Measurements from ENCODE around the gene IGFN1. TPM values are rescaled to one million over a fixed set of nuclear protein-coding genes. Genes with fewer than 3 reads are reported as not detected.

Gene IGFN1
- total RNA-seq, 3 donors from 2014 or later (not counting 1 experiment from before 2014, with no cell fraction given) = not detected

DNA sequence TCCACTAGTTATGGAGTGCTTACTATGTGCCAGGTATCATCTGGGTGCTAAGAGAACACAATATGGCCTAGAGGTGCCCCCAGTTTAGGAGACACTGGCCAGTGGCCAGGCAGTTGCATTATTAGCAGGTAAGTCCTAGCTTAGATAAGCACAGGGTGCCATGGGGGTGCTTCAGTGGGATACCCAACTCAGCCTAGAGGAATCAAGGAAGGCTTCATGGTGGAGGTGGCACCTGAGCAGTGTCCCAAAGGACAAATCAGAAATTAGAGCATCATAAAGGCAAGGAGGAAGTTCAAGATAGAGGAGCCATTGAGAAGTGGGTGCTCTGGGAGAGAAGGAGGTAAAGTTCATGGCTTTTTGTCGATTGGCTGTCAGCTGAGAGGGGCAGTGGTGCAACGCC, 60.8 kb downstream of the IGFN1 start:
- ATAC-seq (no peak), DNase-seq (no peak)
- TF ChIP-seq, protein P1, sequence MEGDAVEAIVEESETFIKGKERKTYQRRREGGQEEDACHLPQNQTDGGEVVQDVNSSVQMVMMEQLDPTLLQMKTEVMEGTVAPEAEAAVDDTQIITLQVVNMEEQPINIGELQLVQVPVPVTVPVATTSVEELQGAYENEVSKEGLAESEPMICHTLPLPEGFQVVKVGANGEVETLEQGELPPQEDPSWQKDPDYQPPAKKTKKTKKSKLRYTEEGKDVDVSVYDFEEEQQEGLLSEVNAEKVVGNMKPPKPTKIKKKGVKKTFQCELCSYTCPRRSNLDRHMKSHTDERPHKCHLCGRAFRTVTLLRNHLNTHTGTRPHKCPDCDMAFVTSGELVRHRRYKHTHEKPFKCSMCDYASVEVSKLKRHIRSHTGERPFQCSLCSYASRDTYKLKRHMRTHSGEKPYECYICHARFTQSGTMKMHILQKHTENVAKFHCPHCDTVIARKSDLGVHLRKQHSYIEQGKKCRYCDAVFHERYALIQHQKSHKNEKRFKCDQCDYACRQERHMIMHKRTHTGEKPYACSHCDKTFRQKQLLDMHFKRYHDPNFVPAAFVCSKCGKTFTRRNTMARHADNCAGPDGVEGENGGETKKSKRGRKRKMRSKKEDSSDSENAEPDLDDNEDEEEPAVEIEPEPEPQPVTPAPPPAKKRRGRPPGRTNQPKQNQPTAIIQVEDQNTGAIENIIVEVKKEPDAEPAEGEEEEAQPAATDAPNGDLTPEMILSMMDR (IDR thresholded peaks at IDR 0.05) = no peak
- no peak overlapping the region for H3K27ac ChIP-seq (ENCODE audit: low read length)
- 85% methylated on average over 2 of the region's 2 CpGs for WGBS (ENCODE audit: insufficient coverage)
- H3K4me3 ChIP-seq (ENCODE audit: low read length) = no peak overlapping the region
- intact Hi-C loops (cut with micrococcal nuclease) = no loop called here
- Mint-ChIP-seq H3K27ac (no peak overlapping the region), H3K27me3 (ENCODE audit: low read depth in 2 of 2) (peaks cover 0 to 4% of the 10 kb centered on the region in 2 donors), H3K4me1 (no peaks in the 10 kb centered on the region), H3K36me3 (no peaks in the 10 kb centered on the region), H3K4me3 (no peak overlapping the region), H3K9me3 (no peaks in the 10 kb centered on the region)
- no peaks in the 10 kb centered on the region for H3K27me3 ChIP-seq (ENCODE audit: control insufficient read depth, insufficient read depth, low read length)
- no peaks in the 10 kb centered on the region for H3K9me3 ChIP-seq (ENCODE audit: control insufficient read depth, insufficient read depth, low read length)
- H3K36me3 ChIP-seq (ENCODE audit: control insufficient read depth, insufficient read depth, low read length) = no peaks in the 10 kb centered on the region
- H3K4me1 ChIP-seq (ENCODE audit: control insufficient read depth, insufficient read depth, low read length) = no peaks in the 10 kb centered on the region

DNA sequence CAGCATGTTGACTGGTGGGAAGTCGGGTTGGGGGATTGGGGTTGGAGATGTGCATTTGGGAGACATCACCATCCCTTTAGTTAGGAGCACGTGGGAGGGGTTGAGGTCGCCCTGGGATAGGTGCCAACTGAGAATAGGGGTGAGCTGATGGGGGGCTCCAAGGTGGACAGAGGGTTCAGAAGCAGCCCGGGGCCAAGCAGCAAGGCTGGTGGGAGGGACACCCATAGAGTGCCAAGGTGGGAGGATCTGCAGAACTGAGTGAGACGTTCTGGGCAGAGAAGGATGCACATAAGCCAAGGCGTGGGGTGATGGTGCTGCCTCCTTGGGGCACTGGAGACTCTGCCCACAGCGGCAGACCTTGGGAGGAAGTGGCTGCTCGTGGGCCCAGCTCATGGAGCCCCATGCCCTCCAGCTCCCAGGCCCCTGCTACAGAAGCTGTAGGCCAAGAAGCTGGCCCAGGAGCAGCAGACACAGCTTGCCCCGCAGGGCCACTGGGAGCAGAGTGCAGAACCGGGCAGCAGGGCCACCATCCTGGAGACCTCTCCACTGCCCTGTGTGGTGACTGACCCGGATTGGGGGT, 61.3 kb downstream of the IGFN1 start:
- Mint-ChIP-seq H3K4me1 (no peaks in the 10 kb centered on the region), H3K27me3 (ENCODE audit: low read depth in 2 of 2) (peaks cover 0 to 4% of the 10 kb centered on the region in 2 donors), H3K36me3 (no peaks in the 10 kb centered on the region), H3K4me3 (no peak overlapping the region), H3K9me3 (no peaks in the 10 kb centered on the region), H3K27ac (no peak overlapping the region)
- Histone ChIP-seq H3K27ac (ENCODE audit: low read length) (no peak overlapping the region), H3K4me3 (ENCODE audit: low read length) (no peak overlapping the region), H3K9me3 (ENCODE audit: control insufficient read depth, insufficient read depth, low read length) (no peaks in the 10 kb centered on the region), H3K36me3 (ENCODE audit: control insufficient read depth, insufficient read depth, low read length) (no peaks in the 10 kb centered on the region), H3K27me3 (ENCODE audit: control insufficient read depth, insufficient read depth, low read length) (no peaks in the 10 kb centered on the region), H3K4me1 (ENCODE audit: control insufficient read depth, insufficient read depth, low read length) (no peaks in the 10 kb centered on the region)
- ATAC-seq (no peak), DNase-seq (peak in 1 of 2 donors; percentile 7)
- WGBS (ENCODE audit: insufficient coverage) = 68% methylated on average over 11 of the region's 11 CpGs
- TF ChIP-seq, protein P1 (IDR thresholded peaks at IDR 0.05) = no peak
- intact Hi-C loops (cut with micrococcal nuclease) = no loop called here

DNA sequence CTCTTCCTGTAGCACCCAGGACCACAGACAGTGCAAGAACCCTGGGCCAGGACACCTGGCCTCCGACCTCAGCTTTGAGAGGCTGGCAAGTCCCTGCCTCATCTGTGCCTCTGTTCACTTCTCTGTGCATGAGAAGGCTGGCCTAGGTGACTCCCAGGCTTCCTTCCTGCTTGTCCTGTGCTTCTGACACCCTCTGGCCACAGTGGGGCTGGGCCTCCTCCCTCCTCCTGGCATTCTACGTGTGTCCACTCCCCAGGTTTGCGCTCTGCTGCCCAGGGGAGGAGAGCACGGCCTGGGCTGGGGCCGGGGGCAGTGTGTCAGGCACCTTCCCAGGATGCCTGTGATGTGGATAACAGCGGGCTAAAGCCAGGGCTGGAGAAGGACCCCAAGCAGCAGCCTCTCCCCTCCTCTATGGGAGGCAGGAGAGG, 62.3 kb downstream of the IGFN1 start:
- no peaks in the 10 kb centered on the region for H3K9me3 ChIP-seq (ENCODE audit: control insufficient read depth, insufficient read depth, low read length)
- no peaks in the 10 kb centered on the region for H3K27me3 ChIP-seq (ENCODE audit: control insufficient read depth, insufficient read depth, low read length)
- 73% methylated on average over 6 of the region's 6 CpGs for WGBS (ENCODE audit: insufficient coverage)
- intact Hi-C loops (cut with micrococcal nuclease) = no loop called here
- TF ChIP-seq, protein P1 (IDR thresholded peaks at IDR 0.05) = no peak
- Mint-ChIP-seq H3K36me3 (no peaks in the 10 kb centered on the region), H3K9me3 (no peaks in the 10 kb centered on the region), H3K27me3 (ENCODE audit: low read depth in 2 of 2) (peaks cover 0 to 4% of the 10 kb centered on the region in 2 donors), H3K4me1 (no peaks in the 10 kb centered on the region), H3K4me3 (no peak overlapping the region), H3K27ac (no peak overlapping the region)
- DNase-seq (peak in 1 of 2 donors; percentile 4), ATAC-seq (no peak)
- H3K36me3 ChIP-seq (ENCODE audit: control insufficient read depth, insufficient read depth, low read length) = no peaks in the 10 kb centered on the region
- no peaks in the 10 kb centered on the region for H3K4me1 ChIP-seq (ENCODE audit: control insufficient read depth, insufficient read depth, low read length)
- H3K4me3 ChIP-seq (ENCODE audit: low read length) = no peak overlapping the region
- no peak overlapping the region for H3K27ac ChIP-seq (ENCODE audit: low read length)

DNA sequence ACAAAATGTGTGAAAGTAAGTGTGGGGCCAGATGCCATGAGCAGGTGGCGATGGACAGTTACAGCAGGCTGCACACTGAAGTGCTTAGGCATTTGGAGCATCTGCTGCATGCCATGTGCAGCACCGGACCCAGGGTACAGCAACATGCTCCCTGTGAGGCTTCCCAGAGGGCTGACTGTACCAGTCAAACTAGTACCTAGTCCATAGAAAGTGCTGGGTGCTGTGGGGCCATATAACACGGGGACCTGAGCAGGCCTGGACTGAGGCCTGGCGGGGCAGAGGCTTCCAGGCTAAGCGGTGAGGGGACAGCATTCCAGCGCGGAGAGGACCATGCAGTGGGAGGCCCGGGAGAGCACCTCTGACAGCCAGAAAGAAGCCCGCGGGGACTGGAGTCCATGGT, 62.8 kb downstream of the IGFN1 start:
- ATAC-seq (no peak), DNase-seq (peak in 1 of 2 donors; percentile 6)
- Histone ChIP-seq H3K4me3 (ENCODE audit: low read length) (no peak overlapping the region), H3K9me3 (ENCODE audit: control insufficient read depth, insufficient read depth, low read length) (no peaks in the 10 kb centered on the region), H3K4me1 (ENCODE audit: control insufficient read depth, insufficient read depth, low read length) (no peaks in the 10 kb centered on the region), H3K36me3 (ENCODE audit: control insufficient read depth, insufficient read depth, low read length) (no peaks in the 10 kb centered on the region), H3K27me3 (ENCODE audit: control insufficient read depth, insufficient read depth, low read length) (no peaks in the 10 kb centered on the region), H3K27ac (ENCODE audit: low read length) (no peak overlapping the region)
- TF ChIP-seq, protein P1 (IDR thresholded peaks at IDR 0.05) = no peak
- intact Hi-C loops (cut with micrococcal nuclease) = no loop called here
- H3K27ac Mint-ChIP-seq = no peak overlapping the region
- no peaks in the 10 kb centered on the region for H3K36me3 Mint-ChIP-seq
- no peak overlapping the region for H3K4me3 Mint-ChIP-seq
- no peaks in the 10 kb centered on the region for H3K4me1 Mint-ChIP-seq
- peaks cover 0 to 4% of the 10 kb centered on the region in 2 donors for H3K27me3 Mint-ChIP-seq (ENCODE audit: low read depth in 2 of 2)
- 87% methylated on average over 10 of the region's 10 CpGs for WGBS (ENCODE audit: insufficient coverage)
- H3K9me3 Mint-ChIP-seq = no peaks in the 10 kb centered on the region
